Uterus (tissue), 4 donors: ENCODE data around the gene FRRS1L. TPM values are rescaled to one million over a fixed set of nuclear protein-coding genes. Genes with fewer than 3 reads are reported as not detected.
A peak's percentile ranks its signal among the peaks of the same experiment; 100 is the strongest.

Source experiments
- DNase-seq, 2 donors: peaks; one replicate each; pipeline ENCODE4 v3.0.0-alpha.2; 2019 to 2020
- H3K27ac ChIP-seq, 2 donors: fragments of 200-600 bp; sonication (generic); 1 replicate in 1 of 2; 2 replicates in 1 of 2; pipeline ENCODE4 v1.5.1; 2016 to 2018
- H3K27me3 ChIP-seq, 2 donors: fragments of 200-600 bp; sonication (generic); one replicate each; pipeline ENCODE4 v1.5.1; 2018 to 2019; ENCODE audit warnings: control low read depth in 1 of 2
- H3K36me3 ChIP-seq, 2 donors: fragments of 200-600 bp; sonication (generic); one replicate each; pipeline ENCODE4 v1.5.1; 2019; ENCODE audit warnings: control low read depth in 1 of 2
- H3K4me1 ChIP-seq, 2 donors: fragments of 200-600 bp; sonication (generic); one replicate each; pipeline ENCODE4 v1.5.1; 2018 to 2019; ENCODE audit warnings: control low read depth in 1 of 2
- H3K4me3 ChIP-seq, 2 donors: fragments of 200-600 bp; sonication (generic); 1 replicate in 1 of 2; 2 replicates in 1 of 2; pipeline ENCODE4 v1.5.1; 2018 to 2019; ENCODE audit warnings: mild to moderate bottlenecking in 1 of 2
- H3K9me3 ChIP-seq, 2 donors: fragments of 200-600 bp; sonication (generic); one replicate each; pipeline ENCODE4 v1.5.1; 2019; ENCODE audit warnings: control low read depth in 1 of 2
- POLR2A ChIP-seq, 2 donors: fragments of 450-650 bp; IDR thresholded peaks; one replicate each; pipeline ENCODE4 v1.6.1; 2016; ENCODE audit warnings: antibody characterized with exemption in 2 of 2, mild to moderate bottlenecking in 1 of 2, moderate library complexity in 1 of 2
- intact Hi-C: fragments of 100-400 bp; cut with DNase I; formaldehyde crosslinking; loops from one replicate; pipeline ENCODE4 v1.15.1; 2023; ENCODE audit warnings: low total_unique reads
- total RNA-seq, 4 donors: library from RNA; depleted of rRNA in 3 of 4; stranded (reverse); fragments of >200 nt in 3 of 4; gene quantifications; one replicate each; pipeline versions ENCODE4 v1.1.0 to v1.2.4, GENCODE V29; 2014 to 2023
- TF ChIP-seq, protein P1 (sequence below), 4 experiments: fragments of 200-600 bp in 2 of 4; fragments of 450-650 bp in 2 of 4; sonication (generic) in 2 of 4; IDR thresholded peaks; one replicate each; pipeline ENCODE4 v1.5.1; 2016 to 2019; ENCODE audit warnings: antibody characterized with exemption in 4 of 4, mild to moderate bottlenecking in 2 of 4, moderate library complexity in 1 of 4
- donor health status: DM: yes; HTN: yes; CAD: no.

Gene FRRS1L
- total RNA-seq, 4 donors from 2014 or later, result under 0.01 to 10.9 (median 10.1) TPM

DNA sequence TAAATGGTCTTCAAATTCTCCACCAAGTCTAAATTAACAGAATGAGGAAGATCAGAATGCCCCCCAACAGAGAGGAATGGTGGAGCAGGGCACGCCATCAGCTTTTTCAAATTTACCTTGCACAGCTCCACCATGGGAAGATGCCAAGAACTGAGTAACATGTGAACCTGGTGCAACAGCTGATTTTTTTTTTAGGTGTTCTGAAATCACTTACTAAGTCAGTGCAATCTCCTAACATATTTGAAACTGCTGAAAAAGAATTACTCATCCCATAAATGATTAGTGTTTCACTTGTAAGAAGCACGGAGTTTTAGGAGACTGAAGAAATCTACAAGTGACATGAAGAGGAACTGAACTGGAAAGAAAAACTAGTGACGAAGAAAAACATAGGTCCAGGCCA is 52.4 kb downstream of the FRRS1L start:
- Histone ChIP-seq H3K9me3 (no peaks in the 10 kb centered on the region), H3K4me3 (no peak overlapping the region), H3K27me3 (no peaks in the 10 kb centered on the region), H3K36me3 (no peaks in the 10 kb centered on the region), H3K4me1 (peaks cover 5% of the 10 kb centered on the region in 2 donors), H3K27ac (peak overlapping the region; percentile 78 to 87)
- DNase-seq, result no peak
- TF ChIP-seq POLR2A (IDR thresholded peaks at IDR 0.05), result no peak
- TF ChIP-seq, protein P1, sequence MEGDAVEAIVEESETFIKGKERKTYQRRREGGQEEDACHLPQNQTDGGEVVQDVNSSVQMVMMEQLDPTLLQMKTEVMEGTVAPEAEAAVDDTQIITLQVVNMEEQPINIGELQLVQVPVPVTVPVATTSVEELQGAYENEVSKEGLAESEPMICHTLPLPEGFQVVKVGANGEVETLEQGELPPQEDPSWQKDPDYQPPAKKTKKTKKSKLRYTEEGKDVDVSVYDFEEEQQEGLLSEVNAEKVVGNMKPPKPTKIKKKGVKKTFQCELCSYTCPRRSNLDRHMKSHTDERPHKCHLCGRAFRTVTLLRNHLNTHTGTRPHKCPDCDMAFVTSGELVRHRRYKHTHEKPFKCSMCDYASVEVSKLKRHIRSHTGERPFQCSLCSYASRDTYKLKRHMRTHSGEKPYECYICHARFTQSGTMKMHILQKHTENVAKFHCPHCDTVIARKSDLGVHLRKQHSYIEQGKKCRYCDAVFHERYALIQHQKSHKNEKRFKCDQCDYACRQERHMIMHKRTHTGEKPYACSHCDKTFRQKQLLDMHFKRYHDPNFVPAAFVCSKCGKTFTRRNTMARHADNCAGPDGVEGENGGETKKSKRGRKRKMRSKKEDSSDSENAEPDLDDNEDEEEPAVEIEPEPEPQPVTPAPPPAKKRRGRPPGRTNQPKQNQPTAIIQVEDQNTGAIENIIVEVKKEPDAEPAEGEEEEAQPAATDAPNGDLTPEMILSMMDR (IDR thresholded peaks at IDR 0.05), result no peak
- intact Hi-C loops, result no loop called here

DNA sequence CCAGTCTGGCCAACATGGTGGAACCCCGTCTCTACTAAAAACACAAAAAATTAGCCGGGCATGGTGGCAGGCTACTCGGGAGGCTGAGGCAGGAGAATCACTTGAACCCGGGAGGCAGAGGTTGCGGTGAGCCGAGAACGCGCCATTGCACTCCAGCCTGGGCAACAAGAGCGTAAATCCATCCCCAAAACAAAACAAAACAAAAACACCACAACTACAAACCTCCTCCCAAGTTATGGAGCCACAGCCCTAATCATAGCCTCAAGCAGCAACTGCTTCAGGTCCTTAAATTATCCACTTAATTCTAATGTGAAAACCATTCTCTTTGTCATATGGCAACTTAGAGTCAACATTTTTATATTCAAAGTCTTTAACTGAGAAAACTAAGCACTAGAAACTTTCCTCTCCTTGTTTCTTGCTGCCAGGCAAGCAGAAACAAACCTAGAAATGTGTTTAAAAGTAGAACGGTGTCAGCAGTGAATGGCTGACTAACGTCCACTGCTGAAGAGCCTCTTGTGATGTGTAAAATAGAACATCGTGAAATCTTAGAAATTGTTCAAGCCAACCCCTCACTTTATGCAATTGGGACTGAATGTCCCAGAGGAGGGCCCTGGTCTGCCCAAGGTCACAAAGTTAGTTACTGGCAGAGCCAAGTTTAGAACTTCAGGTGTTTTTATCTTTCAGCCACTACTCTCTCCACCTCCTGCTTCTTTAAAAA is 53.0 kb downstream of the FRRS1L start:
- no peaks in the 10 kb centered on the region for H3K36me3 ChIP-seq
- no peaks in the 10 kb centered on the region for H3K27me3 ChIP-seq
- H3K27ac ChIP-seq, result peak overlapping the region; percentile 78 to 87
- no peak for DNase-seq
- H3K9me3 ChIP-seq, result no peaks in the 10 kb centered on the region
- H3K4me1 ChIP-seq, result peaks cover 5% of the 10 kb centered on the region in 2 donors
- H3K4me3 ChIP-seq, result no peak overlapping the region
- no peak for TF ChIP-seq POLR2A (IDR thresholded peaks at IDR 0.05)
- TF ChIP-seq, protein P1 (IDR thresholded peaks at IDR 0.05), result no peak
- intact Hi-C loops, result no loop called here

DNA sequence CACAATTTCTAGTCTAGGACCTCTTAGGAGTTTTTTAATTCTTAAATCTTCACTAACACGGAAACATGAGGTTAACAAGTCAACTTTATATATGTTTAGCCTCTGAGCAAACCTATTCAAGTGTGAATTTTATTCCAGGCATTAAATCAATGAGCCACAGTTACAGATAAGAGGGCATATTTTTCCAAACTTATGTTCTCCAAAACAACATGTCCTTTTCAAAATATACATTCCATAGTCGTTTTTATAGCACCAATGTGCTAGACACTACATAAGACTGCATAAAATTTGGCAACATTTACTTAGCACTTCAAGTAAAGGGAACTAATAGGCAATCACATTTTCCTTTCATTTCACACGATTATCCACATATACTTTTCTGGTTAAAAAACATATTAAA is 53.8 kb downstream of the FRRS1L start:
- no peaks in the 10 kb centered on the region for H3K36me3 ChIP-seq
- TF ChIP-seq, protein P1 (IDR thresholded peaks at IDR 0.05), result no peak
- TF ChIP-seq POLR2A (IDR thresholded peaks at IDR 0.05), result no peak
- H3K9me3 ChIP-seq, result no peaks in the 10 kb centered on the region
- intact Hi-C loops, result no loop called here
- peaks cover 5% of the 10 kb centered on the region in 2 donors for H3K4me1 ChIP-seq
- no peaks in the 10 kb centered on the region for H3K27me3 ChIP-seq
- no peak for DNase-seq
- H3K27ac ChIP-seq, result peak overlapping the region; percentile 78 to 87
- H3K4me3 ChIP-seq, result no peak overlapping the region

DNA sequence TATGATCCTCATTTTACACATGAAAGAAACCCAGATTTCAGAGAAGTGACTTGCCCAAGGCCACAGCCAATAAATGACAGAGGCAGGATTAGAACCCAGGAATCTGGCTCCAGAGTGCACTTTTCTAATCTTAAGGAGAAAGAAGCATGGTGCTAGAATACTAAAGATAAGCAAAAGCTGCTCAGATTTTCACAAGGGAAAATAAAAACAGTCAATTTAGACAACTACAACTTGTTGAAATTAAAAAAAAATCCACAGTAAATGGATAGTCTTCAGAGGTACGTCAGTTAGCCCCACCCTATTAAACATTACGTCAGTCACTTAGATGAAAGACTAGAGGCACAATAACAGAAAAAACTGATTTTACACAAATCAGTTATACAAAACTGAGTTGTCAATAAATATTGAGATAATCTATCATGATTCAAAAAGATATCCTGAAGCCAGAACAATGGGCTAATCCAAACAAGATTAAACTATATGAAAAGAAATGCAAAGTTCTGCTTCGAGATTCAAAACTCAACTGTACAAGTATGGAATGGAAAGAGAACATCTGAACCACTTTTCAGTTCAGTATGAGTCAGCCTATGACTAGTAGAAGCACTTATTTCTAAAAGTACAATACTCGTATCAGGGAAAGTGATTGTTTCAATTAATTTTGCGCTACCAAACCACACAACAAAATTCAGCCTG is 56.6 kb downstream of the FRRS1L start:
- Histone ChIP-seq H3K4me1 (peaks cover 0 to 5% of the 10 kb centered on the region in 2 donors), H3K36me3 (no peaks in the 10 kb centered on the region), H3K27ac (peak overlapping the region; percentile 78 to 87), H3K4me3 (no peak overlapping the region), H3K27me3 (no peaks in the 10 kb centered on the region), H3K9me3 (no peaks in the 10 kb centered on the region)
- DNase-seq, result no peak
- intact Hi-C loops, result no loop called here
- TF ChIP-seq, protein P1 (IDR thresholded peaks at IDR 0.05), result no peak
- no peak for TF ChIP-seq POLR2A (IDR thresholded peaks at IDR 0.05)

DNA sequence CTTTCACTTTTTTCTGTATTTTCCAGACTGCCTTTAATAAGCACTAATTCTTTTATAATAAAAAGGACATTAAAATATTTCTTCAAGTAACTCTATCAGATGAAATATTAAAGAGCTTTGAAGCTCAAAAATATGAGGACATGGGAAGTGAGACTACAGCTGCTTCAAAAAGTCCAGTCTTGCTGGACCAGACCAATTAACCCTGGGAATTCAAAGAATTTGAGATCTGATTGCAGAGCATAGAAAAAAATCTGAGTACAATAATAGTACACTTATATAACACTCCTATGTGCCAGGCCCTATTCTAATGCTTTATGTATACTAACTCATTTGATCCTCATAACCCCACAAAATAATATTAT is 57.1 kb downstream of the FRRS1L start:
- intact Hi-C loops, result no loop called here
- Histone ChIP-seq H3K9me3 (no peaks in the 10 kb centered on the region), H3K36me3 (no peaks in the 10 kb centered on the region), H3K27me3 (no peaks in the 10 kb centered on the region), H3K4me3 (no peak overlapping the region), H3K4me1 (peaks cover 0 to 5% of the 10 kb centered on the region in 2 donors), H3K27ac (peak overlapping the region; percentile 78 to 87)
- no peak for DNase-seq
- TF ChIP-seq POLR2A (IDR thresholded peaks at IDR 0.05), result no peak
- TF ChIP-seq, protein P1 (IDR thresholded peaks at IDR 0.05), result no peak
